HG03469 (cell line): ENCODE results near the gene ICA1.
A peak's percentile ranks its signal among the peaks of the same experiment; 100 is the strongest.

Source experiments
- ATAC-seq: cut with Tn5 transposase; IDR thresholded peaks from one replicate; pipeline ENCODE4 v1.9.1; 2021; ENCODE audit warnings: mild to moderate bottlenecking, moderate library complexity, moderate number of reproducible peaks; ENCODE audit not compliant: unreplicated experiment

The ICA1 gene

GRCh38 chr7:8135417-8135816, 126.5 kb downstream of the ICA1 start:
- ATAC-seq = no peak

GRCh38 chr7:8134089-8134733, 127.8 kb downstream of the ICA1 start:
- ATAC-seq = peak; percentile 71

GRCh38 chr7:8133188-8133848, 128.6 kb downstream of the ICA1 start:
- ATAC-seq = no peak

GRCh38 chr7:8131694-8132605, 130.0 kb downstream of the ICA1 start:
- peak; percentile 26 for ATAC-seq

GRCh38 chr7:8130663-8131062, 131.3 kb downstream of the ICA1 start:
- ATAC-seq = no peak

- no peak for ATAC-seq
These were observed 132.7 kb downstream of the ICA1 start for GRCh38 chr7:8129318-8129659.

- ATAC-seq = no peak
These were observed 133.3 kb downstream of the ICA1 start for GRCh38 chr7:8128449-8129317.

GRCh38 chr7:8126601-8127167, 135.3 kb downstream of the ICA1 start:
- ATAC-seq = no peak

- peak; percentile 67 for ATAC-seq
These were observed 136.1 kb downstream of the ICA1 start for GRCh38 chr7:8125680-8126444.

GRCh38 chr7:8121243-8121642, 140.7 kb downstream of the ICA1 start:
- no peak for ATAC-seq

GRCh38 chr7:8120390-8121058, 141.4 kb downstream of the ICA1 start:
- ATAC-seq = no peak

GRCh38 chr7:8119262-8119661, 142.7 kb downstream of the ICA1 start:
- no peak for ATAC-seq

- peak; percentile 23 for ATAC-seq
These were observed 144.8 kb downstream of the ICA1 start for GRCh38 chr7:8117195-8117594.

- ATAC-seq = peak; percentile 87
These were observed 146.2 kb downstream of the ICA1 start for GRCh38 chr7:8115547-8116402.

GRCh38 chr7:8114175-8114574, 147.8 kb downstream of the ICA1 start:
- ATAC-seq = no peak

- no peak for ATAC-seq
These were observed 148.8 kb downstream of the ICA1 start for GRCh38 chr7:8113184-8113583.

- ATAC-seq = no peak
These were observed 149.3 kb downstream of the ICA1 start for GRCh38 chr7:8112685-8113084.

- ATAC-seq = no peak
These were observed 150.5 kb downstream of the ICA1 start for GRCh38 chr7:8111282-8111960.
